Measurements from ENCODE around the gene SCAF11. TPM values are rescaled to one million over a fixed set of nuclear protein-coding genes. Genes with fewer than 3 reads are reported as not detected.

The SCAF11 gene
- total and polyA plus RNA-seq, 10 of the 15 experiments (the other 5 are each of a cell fraction or from before 2014, with no cell fraction given) = 42.0 to 153 (median 100) TPM

DNA sequence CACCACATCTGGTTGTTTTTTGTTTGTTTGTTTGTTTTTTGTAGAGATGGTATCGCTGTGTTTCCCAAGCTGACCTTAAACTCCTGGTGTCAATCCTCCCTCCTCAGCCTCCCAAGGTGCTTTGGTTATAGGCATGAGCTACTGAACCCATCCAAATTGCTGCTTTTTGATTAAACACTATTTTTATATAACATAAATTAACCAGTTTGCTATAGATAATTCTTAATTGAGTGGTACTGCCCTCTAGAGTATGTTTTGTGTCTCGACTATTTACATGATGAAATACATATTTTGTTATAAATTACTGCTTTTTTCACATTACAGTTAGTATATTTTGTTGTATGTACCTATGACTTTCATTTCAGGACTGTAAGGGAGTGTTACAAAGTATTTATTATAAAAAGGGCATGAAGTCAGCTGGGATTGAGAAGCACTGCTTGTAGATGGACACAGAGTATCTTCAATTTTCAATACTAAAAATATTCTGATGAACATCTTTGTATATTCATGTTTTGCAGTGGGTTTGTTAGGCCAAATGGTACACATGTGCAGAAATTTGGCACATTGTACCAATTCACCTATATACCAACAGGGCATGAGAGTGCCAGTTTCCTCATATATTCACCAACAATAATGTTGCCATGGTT, 14.9 kb upstream of the SCAF11 start:
- H3K4me1 ChIP-seq (ENCODE audit: control insufficient read depth, insufficient read depth, low read length) = no peaks in the 10 kb centered on the region
- TF ChIP-seq RAD21 (IDR thresholded peaks at IDR 0.05; ENCODE audit: insufficient read depth, low read depth, low read length) (0 out of 2 replicates have a peak, but pooled peaks have one; percentile 3), CBFB (IDR thresholded peaks at IDR 0.05; ENCODE audit: low read depth) (no peak)
- no peak overlapping the region for H3K4me3 ChIP-seq
- SMC1A ChIA-PET (ENCODE audit: uncharacterized antibody, unreplicated experiment) = interaction anchor here (2.7 kb wide), 1 partner anchor 461 kb away, joined by 8 read pairs; no protein-coding TSS in a partner anchor
- FAIRE-seq (no peak), DNase-seq (ENCODE audit: low read depth, low spot score) (no peak), ATAC-seq (no peak)
- H3K27ac ChIP-seq (ENCODE audit: control insufficient read depth, insufficient read depth) = no peak overlapping the region
- H4K20me1 ChIP-seq (ENCODE audit: control insufficient read depth, insufficient read depth) = no peaks in the 10 kb centered on the region
- no TSS peak for BruUV-seq (replicated peaks)
- CTCF ChIA-PET = interaction anchor here (0.6 to 1.7 kb wide), 3 partner anchors 11 to 411 kb away, joined by 3 to 9 read pairs (median 3); no protein-coding TSS in a partner anchor
- POLR2A ChIA-PET = no interaction called here
- RAD21 ChIA-PET (ENCODE audit: unreplicated experiment) = no interaction called here
- no peak overlapping the region for H3K9ac ChIP-seq (ENCODE audit: control insufficient read depth, insufficient read depth, low read length)
- H3K36me3 ChIP-seq (ENCODE audit: control insufficient read depth in 2 of 2, insufficient read depth in 2 of 2, low read length in 1 of 2) = no peaks in the 10 kb centered on the region
- no peak overlapping the region for H3K4me2 ChIP-seq (ENCODE audit: control insufficient read depth, insufficient read depth)
- H3K79me2 ChIP-seq (ENCODE audit: control insufficient read depth, insufficient read depth, low read length) = no peaks in the 10 kb centered on the region
- no peaks in the 10 kb centered on the region for H3K27me3 ChIP-seq (replicated peaks in 1 of 2; ENCODE audit: control insufficient read depth in 2 of 2, insufficient read depth in 2 of 2, low read length in 1 of 2)
- 44% methylated on average over 2 of the region's 2 CpGs for WGBS (ENCODE audit: insufficient coverage, insufficient replicate concordance, low lambda C conversion rate, missing lambda C conversion rate)
- intact Hi-C loops (cut with micrococcal nuclease; ENCODE audit: unreplicated experiment) (no loop called here), in situ Hi-C loops (cut with MboI) (no loop called here)
- H3K9me3 ChIP-seq (replicated peaks; ENCODE audit: control insufficient read depth, insufficient read depth, low read length) = no peaks in the 10 kb centered on the region
- H2AFZ ChIP-seq (ENCODE audit: control insufficient read depth, low read depth, low read length) = no peak overlapping the region

DNA sequence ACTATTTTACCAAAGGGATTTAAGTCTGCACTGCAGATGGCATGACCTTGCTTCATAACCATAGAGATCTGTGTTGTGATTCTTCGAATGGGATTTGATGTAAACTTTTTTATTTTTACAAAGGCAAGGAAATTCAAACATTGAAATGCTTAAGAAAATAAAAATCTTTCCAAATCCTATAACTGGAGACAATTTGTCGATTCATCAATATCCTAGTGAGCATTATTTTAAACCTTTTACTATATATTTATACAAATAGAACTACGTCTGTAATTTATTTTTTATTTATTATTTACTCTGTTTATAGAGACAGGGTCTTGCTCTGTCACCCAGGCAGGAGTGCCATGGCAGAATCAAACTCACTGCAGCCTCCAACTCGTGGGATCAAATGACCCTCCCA, 14.3 kb upstream of the SCAF11 start:
- ChIA-PET CTCF (interaction anchor here (0.6 to 1.7 kb wide), 3 partner anchors 10 to 412 kb away, joined by 3 to 9 read pairs (median 3); no protein-coding TSS in a partner anchor), SMC1A (ENCODE audit: uncharacterized antibody, unreplicated experiment) (interaction anchor here (2.7 kb wide), 1 partner anchor 461 kb away, joined by 8 read pairs; no protein-coding TSS in a partner anchor), POLR2A (no interaction called here), RAD21 (ENCODE audit: unreplicated experiment) (no interaction called here)
- H3K36me3 ChIP-seq (ENCODE audit: control insufficient read depth in 2 of 2, insufficient read depth in 2 of 2, low read length in 1 of 2) = no peaks in the 10 kb centered on the region
- no peaks in the 10 kb centered on the region for H4K20me1 ChIP-seq (ENCODE audit: control insufficient read depth, insufficient read depth)
- H3K79me2 ChIP-seq (ENCODE audit: control insufficient read depth, insufficient read depth, low read length) = no peaks in the 10 kb centered on the region
- BruUV-seq (replicated peaks) = no TSS peak
- intact Hi-C loops (cut with micrococcal nuclease; ENCODE audit: unreplicated experiment) = no loop called here
- no peak for DNase-seq (ENCODE audit: low read depth, low spot score)
- no peaks in the 10 kb centered on the region for H3K4me1 ChIP-seq (ENCODE audit: control insufficient read depth, insufficient read depth, low read length)
- H3K27ac ChIP-seq (ENCODE audit: control insufficient read depth, insufficient read depth) = no peak overlapping the region
- 21% methylated on average over 4 of the region's 4 CpGs for WGBS (ENCODE audit: insufficient coverage, insufficient replicate concordance, low lambda C conversion rate, missing lambda C conversion rate)
- H3K27me3 ChIP-seq (replicated peaks in 1 of 2; ENCODE audit: control insufficient read depth in 2 of 2, insufficient read depth in 2 of 2, low read length in 1 of 2) = no peaks in the 10 kb centered on the region
- in situ Hi-C loops (cut with MboI) = no loop called here
- TF ChIP-seq, protein P1, sequence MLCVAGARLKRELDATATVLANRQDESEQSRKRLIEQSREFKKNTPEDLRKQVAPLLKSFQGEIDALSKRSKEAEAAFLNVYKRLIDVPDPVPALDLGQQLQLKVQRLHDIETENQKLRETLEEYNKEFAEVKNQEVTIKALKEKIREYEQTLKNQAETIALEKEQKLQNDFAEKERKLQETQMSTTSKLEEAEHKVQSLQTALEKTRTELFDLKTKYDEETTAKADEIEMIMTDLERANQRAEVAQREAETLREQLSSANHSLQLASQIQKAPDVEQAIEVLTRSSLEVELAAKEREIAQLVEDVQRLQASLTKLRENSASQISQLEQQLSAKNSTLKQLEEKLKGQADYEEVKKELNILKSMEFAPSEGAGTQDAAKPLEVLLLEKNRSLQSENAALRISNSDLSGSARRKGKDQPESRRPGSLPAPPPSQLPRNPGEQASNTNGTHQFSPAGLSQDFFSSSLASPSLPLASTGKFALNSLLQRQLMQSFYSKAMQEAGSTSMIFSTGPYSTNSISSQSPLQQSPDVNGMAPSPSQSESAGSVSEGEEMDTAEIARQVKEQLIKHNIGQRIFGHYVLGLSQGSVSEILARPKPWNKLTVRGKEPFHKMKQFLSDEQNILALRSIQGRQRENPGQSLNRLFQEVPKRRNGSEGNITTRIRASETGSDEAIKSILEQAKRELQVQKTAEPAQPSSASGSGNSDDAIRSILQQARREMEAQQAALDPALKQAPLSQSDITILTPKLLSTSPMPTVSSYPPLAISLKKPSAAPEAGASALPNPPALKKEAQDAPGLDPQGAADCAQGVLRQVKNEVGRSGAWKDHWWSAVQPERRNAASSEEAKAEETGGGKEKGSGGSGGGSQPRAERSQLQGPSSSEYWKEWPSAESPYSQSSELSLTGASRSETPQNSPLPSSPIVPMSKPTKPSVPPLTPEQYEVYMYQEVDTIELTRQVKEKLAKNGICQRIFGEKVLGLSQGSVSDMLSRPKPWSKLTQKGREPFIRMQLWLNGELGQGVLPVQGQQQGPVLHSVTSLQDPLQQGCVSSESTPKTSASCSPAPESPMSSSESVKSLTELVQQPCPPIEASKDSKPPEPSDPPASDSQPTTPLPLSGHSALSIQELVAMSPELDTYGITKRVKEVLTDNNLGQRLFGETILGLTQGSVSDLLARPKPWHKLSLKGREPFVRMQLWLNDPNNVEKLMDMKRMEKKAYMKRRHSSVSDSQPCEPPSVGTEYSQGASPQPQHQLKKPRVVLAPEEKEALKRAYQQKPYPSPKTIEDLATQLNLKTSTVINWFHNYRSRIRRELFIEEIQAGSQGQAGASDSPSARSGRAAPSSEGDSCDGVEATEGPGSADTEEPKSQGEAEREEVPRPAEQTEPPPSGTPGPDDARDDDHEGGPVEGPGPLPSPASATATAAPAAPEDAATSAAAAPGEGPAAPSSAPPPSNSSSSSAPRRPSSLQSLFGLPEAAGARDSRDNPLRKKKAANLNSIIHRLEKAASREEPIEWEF (IDR thresholded peaks at IDR 0.05; ENCODE audit: insufficient replicate concordance, low read depth, low read length) = no peak
- no peak for TF ChIP-seq LARP7 (IDR thresholded peaks at IDR 0.05)
- TF ChIP-seq, protein P2, sequence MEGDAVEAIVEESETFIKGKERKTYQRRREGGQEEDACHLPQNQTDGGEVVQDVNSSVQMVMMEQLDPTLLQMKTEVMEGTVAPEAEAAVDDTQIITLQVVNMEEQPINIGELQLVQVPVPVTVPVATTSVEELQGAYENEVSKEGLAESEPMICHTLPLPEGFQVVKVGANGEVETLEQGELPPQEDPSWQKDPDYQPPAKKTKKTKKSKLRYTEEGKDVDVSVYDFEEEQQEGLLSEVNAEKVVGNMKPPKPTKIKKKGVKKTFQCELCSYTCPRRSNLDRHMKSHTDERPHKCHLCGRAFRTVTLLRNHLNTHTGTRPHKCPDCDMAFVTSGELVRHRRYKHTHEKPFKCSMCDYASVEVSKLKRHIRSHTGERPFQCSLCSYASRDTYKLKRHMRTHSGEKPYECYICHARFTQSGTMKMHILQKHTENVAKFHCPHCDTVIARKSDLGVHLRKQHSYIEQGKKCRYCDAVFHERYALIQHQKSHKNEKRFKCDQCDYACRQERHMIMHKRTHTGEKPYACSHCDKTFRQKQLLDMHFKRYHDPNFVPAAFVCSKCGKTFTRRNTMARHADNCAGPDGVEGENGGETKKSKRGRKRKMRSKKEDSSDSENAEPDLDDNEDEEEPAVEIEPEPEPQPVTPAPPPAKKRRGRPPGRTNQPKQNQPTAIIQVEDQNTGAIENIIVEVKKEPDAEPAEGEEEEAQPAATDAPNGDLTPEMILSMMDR (IDR thresholded peaks at IDR 0.05 in 2 of 3, conservative IDR thresholded peaks at IDR 0.05 in 1 of 3; ENCODE audit: control insufficient read depth in 2 of 3, extremely low read depth in 1 of 3, insufficient read depth in 1 of 3, low read depth in 3 of 3, low read length in 3 of 3) = no peak
- TF ChIP-seq, protein P3, sequence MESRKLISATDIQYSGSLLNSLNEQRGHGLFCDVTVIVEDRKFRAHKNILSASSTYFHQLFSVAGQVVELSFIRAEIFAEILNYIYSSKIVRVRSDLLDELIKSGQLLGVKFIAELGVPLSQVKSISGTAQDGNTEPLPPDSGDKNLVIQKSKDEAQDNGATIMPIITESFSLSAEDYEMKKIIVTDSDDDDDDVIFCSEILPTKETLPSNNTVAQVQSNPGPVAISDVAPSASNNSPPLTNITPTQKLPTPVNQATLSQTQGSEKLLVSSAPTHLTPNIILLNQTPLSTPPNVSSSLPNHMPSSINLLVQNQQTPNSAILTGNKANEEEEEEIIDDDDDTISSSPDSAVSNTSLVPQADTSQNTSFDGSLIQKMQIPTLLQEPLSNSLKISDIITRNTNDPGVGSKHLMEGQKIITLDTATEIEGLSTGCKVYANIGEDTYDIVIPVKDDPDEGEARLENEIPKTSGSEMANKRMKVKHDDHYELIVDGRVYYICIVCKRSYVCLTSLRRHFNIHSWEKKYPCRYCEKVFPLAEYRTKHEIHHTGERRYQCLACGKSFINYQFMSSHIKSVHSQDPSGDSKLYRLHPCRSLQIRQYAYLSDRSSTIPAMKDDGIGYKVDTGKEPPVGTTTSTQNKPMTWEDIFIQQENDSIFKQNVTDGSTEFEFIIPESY (IDR thresholded peaks at IDR 0.05) = no peak
- no peak for FAIRE-seq
- no peak overlapping the region for H2AFZ ChIP-seq (ENCODE audit: control insufficient read depth, low read depth, low read length)
- H3K4me2 ChIP-seq (ENCODE audit: control insufficient read depth, insufficient read depth) = no peak overlapping the region
- no peaks in the 10 kb centered on the region for H3K9me3 ChIP-seq (replicated peaks; ENCODE audit: control insufficient read depth, insufficient read depth, low read length)
- no peak overlapping the region for H3K9ac ChIP-seq (ENCODE audit: control insufficient read depth, insufficient read depth, low read length)
- H3K4me3 ChIP-seq = no peak overlapping the region
- ATAC-seq = no peak
